ENCODE data around the gene MAS1L.

Gene MAS1L

DNA sequence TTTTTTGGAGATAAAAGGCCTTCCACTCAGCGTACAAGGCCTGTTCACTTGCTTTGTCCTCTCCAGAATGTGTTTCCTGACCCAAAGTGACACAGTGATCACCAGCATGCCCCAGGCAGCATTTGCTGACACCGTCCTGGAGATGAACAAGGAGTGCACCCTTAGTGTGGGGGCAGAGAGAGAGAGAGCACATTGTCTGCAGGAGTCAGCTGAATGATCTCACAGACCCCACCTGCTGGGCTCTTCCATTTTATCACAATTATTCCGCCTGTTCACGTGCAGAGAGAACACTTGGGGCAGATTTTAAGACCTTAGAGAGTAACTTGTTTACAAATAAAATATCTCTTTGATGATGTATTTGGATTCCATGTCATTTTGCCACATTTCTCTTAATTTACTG is 22.4 kb upstream of the MAS1L start:
- no peaks in the 10 kb centered on the region for H3K36me3 ChIP-seq
- no peaks in the 10 kb centered on the region for H3K9me3 ChIP-seq (ENCODE audit: severe bottlenecking)
- H3K4me3 ChIP-seq (ENCODE audit: low read depth, low read length) = no peak overlapping the region
- H3K27ac ChIP-seq = no peak overlapping the region
- peak; percentile 67 for TF ChIP-seq CTCF (IDR thresholded peaks at IDR 0.05; ENCODE audit: low read depth, low read length)
- H3K27me3 ChIP-seq (ENCODE audit: insufficient read depth, low read depth, severe bottlenecking) = peaks cover 5% of the 10 kb centered on the region
- peak; percentile 64 for DNase-seq

- Histone ChIP-seq H3K27ac (no peak overlapping the region), H3K36me3 (no peaks in the 10 kb centered on the region), H3K9me3 (ENCODE audit: severe bottlenecking) (no peaks in the 10 kb centered on the region), H3K27me3 (ENCODE audit: insufficient read depth, low read depth, severe bottlenecking) (peaks cover 5% of the 10 kb centered on the region), H3K4me3 (ENCODE audit: low read depth, low read length) (no peak overlapping the region)
- TF ChIP-seq CTCF (IDR thresholded peaks at IDR 0.05; ENCODE audit: low read depth, low read length) = no peak
- DNase-seq = peak; percentile 3
These were observed 22.0 kb upstream of the MAS1L start for GRCh38 chr6:29509711-29510110.

- Histone ChIP-seq H3K4me3 (ENCODE audit: low read depth, low read length) (no peak overlapping the region), H3K9me3 (ENCODE audit: severe bottlenecking) (no peaks in the 10 kb centered on the region), H3K36me3 (no peaks in the 10 kb centered on the region), H3K27me3 (ENCODE audit: insufficient read depth, low read depth, severe bottlenecking) (peaks cover 5% of the 10 kb centered on the region), H3K27ac (no peak overlapping the region)
- DNase-seq = peak; percentile 5
- TF ChIP-seq CTCF (IDR thresholded peaks at IDR 0.05; ENCODE audit: low read depth, low read length) = no peak
These were observed 21.5 kb upstream of the MAS1L start for GRCh38 chr6:29509239-29509638.

GRCh38 chr6:29507319-29507718 is 19.6 kb upstream of the MAS1L start:
- peaks cover 5% of the 10 kb centered on the region for H3K27me3 ChIP-seq (ENCODE audit: insufficient read depth, low read depth, severe bottlenecking)
- no peak for TF ChIP-seq CTCF (IDR thresholded peaks at IDR 0.05; ENCODE audit: low read depth, low read length)
- no peak overlapping the region for H3K27ac ChIP-seq
- no peak for DNase-seq
- H3K4me3 ChIP-seq (ENCODE audit: low read depth, low read length) = no peak overlapping the region
- H3K9me3 ChIP-seq (ENCODE audit: severe bottlenecking) = no peaks in the 10 kb centered on the region
- H3K36me3 ChIP-seq = no peaks in the 10 kb centered on the region

- DNase-seq = no peak
- no peak overlapping the region for H3K27ac ChIP-seq
- no peaks in the 10 kb centered on the region for H3K9me3 ChIP-seq (ENCODE audit: severe bottlenecking)
- peaks cover 5% of the 10 kb centered on the region for H3K27me3 ChIP-seq (ENCODE audit: insufficient read depth, low read depth, severe bottlenecking)
- no peak for TF ChIP-seq CTCF (IDR thresholded peaks at IDR 0.05; ENCODE audit: low read depth, low read length)
- no peak overlapping the region for H3K4me3 ChIP-seq (ENCODE audit: low read depth, low read length)
- no peaks in the 10 kb centered on the region for H3K36me3 ChIP-seq
These were observed 18.8 kb upstream of the MAS1L start for GRCh38 chr6:29506446-29507067.

DNA sequence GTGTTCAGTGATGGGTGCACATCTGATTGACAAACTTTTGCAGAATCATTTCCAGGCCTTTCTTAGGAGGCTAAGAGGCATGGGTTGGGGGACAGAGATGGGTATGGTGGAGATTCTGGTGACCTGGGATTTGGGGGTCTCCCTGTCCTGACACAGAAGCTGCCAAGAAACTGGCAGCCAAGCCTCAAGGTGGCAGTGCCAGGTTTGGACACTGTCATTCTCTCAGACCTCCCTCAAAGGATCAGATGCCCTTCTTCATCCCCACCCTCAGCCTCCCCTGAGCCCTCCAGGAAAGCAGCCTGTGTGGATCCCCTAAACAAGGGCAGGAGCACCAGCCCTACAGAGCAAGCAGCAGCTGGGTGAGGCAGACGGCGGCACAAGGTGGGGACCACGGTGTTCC is 18.1 kb upstream of the MAS1L start:
- TF ChIP-seq CTCF (IDR thresholded peaks at IDR 0.05; ENCODE audit: low read depth, low read length) = no peak
- Histone ChIP-seq H3K4me3 (ENCODE audit: low read depth, low read length) (no peak overlapping the region), H3K36me3 (no peaks in the 10 kb centered on the region), H3K27me3 (ENCODE audit: insufficient read depth, low read depth, severe bottlenecking) (peaks cover 5% of the 10 kb centered on the region), H3K27ac (no peak overlapping the region), H3K9me3 (ENCODE audit: severe bottlenecking) (no peaks in the 10 kb centered on the region)
- no peak for DNase-seq
